ENCODE measurements around the gene CADPS.

DNA sequence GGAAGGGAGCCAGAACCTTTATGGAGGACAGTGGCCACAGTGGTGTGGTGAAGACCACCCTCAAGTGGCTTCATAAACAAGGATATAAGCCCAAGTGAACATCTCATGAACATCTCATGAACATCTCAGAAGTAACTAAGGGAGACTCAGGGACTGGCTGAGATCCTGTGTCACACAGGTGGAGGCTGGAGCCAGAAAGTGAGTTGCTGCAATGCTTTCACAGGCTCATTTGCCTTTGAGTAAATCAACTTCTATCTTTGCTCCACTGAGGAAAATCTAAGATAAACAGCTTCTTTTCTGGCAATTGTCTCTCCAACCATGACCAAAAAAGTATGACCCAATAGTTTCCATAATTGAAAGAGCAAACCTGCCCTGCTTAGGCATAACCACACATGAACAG is 152.9 kb downstream of the CADPS start:
- no peak for TF ChIP-seq ZFP30 (CRISPR knock-in tag; IDR thresholded peaks at IDR 0.05)
- no peak for TF ChIP-seq CREB5 (CRISPR knock-in tag; IDR thresholded peaks at IDR 0.05; ENCODE audit: low read depth)
- TF ChIP-seq CSDC2 (CRISPR knock-in tag; IDR thresholded peaks at IDR 0.05), result no peak
- no peak for TF ChIP-seq ZNF8 (CRISPR knock-in tag; IDR thresholded peaks at IDR 0.05)
- TF ChIP-seq SNAI2 (CRISPR knock-in tag; IDR thresholded peaks at IDR 0.05), result no peak
- no peak for TF ChIP-seq GLIS3 (CRISPR knock-in tag; IDR thresholded peaks at IDR 0.05)
- TF ChIP-seq ARNTL (CRISPR knock-in tag; IDR thresholded peaks at IDR 0.05; ENCODE audit: borderline replicate concordance, low read depth), result no peak
- no peak for TF ChIP-seq TOX (CRISPR knock-in tag; IDR thresholded peaks at IDR 0.05; ENCODE audit: borderline replicate concordance)
- TF ChIP-seq, protein P1, sequence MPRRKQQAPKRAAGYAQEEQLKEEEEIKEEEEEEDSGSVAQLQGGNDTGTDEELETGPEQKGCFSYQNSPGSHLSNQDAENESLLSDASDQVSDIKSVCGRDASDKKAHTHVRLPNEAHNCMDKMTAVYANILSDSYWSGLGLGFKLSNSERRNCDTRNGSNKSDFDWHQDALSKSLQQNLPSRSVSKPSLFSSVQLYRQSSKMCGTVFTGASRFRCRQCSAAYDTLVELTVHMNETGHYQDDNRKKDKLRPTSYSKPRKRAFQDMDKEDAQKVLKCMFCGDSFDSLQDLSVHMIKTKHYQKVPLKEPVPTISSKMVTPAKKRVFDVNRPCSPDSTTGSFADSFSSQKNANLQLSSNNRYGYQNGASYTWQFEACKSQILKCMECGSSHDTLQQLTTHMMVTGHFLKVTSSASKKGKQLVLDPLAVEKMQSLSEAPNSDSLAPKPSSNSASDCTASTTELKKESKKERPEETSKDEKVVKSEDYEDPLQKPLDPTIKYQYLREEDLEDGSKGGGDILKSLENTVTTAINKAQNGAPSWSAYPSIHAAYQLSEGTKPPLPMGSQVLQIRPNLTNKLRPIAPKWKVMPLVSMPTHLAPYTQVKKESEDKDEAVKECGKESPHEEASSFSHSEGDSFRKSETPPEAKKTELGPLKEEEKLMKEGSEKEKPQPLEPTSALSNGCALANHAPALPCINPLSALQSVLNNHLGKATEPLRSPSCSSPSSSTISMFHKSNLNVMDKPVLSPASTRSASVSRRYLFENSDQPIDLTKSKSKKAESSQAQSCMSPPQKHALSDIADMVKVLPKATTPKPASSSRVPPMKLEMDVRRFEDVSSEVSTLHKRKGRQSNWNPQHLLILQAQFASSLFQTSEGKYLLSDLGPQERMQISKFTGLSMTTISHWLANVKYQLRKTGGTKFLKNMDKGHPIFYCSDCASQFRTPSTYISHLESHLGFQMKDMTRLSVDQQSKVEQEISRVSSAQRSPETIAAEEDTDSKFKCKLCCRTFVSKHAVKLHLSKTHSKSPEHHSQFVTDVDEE (CRISPR knock-in tag; IDR thresholded peaks at IDR 0.05), result no peak
- TF ChIP-seq RARB (CRISPR knock-in tag; IDR thresholded peaks at IDR 0.05), result no peak
- no peak for TF ChIP-seq PATZ1 (CRISPR knock-in tag; IDR thresholded peaks at IDR 0.05; ENCODE audit: borderline replicate concordance)
